Activated CD4-positive, alpha-beta memory T cell treated with anti-CD3 and anti-CD28 coated beads, Interleukin-2, amount 10 ng/mL, durations not matched to agents 7 days and 5 days (primary cell): ENCODE data around the gene NDUFC2. TPM values are rescaled to one million over a fixed set of nuclear protein-coding genes. Genes with fewer than 3 reads are reported as not detected.
A peak's percentile ranks its signal among the peaks of the same experiment; 100 is the strongest.
"Not testable (repeated sequence)": the region's sequence is repeated elsewhere in the genome, so short reads cannot be mapped to it uniquely, and the experiment has no call there.

ENCODE experiments used
- CTCF ChIA-PET: fragments of 350-600 bp; sonication (Branson Sonifier 250); formaldehyde crosslinking; loops from one replicate; lab custom pipeline; 2021; ENCODE audit warnings: antibody characterized with exemption, inconsistent platforms; lab: Charles Lee
- POLR2A ChIA-PET: fragments of 350-600 bp; sonication (Branson Sonifier 250); formaldehyde crosslinking; loops from one replicate; lab custom pipeline; 2021; ENCODE audit warnings: antibody characterized with exemption; lab: Charles Lee
- DNase-seq: peaks from one replicate; pipeline ENCODE4 v3.0.0-alpha.2; 2020
- H3K27ac Mint-ChIP-seq: one replicate; pipeline ENCODE4 v1.8.0; 2021; ENCODE audit warnings: mild to moderate bottlenecking, mixed read lengths
- H3K27me3 Mint-ChIP-seq: one replicate; pipeline ENCODE4 v1.8.0; 2021; ENCODE audit warnings: mixed read lengths
- H3K36me3 Mint-ChIP-seq: one replicate; pipeline ENCODE4 v1.8.0; 2021; ENCODE audit warnings: low read depth, mixed read lengths
- H3K4me1 Mint-ChIP-seq: one replicate; pipeline ENCODE4 v1.8.0; 2021; ENCODE audit warnings: mixed read lengths
- H3K4me3 Mint-ChIP-seq: one replicate; pipeline ENCODE4 v1.8.0; 2021; ENCODE audit warnings: mild to moderate bottlenecking, mixed read lengths
- H3K9me3 Mint-ChIP-seq: one replicate; pipeline ENCODE4 v1.8.0; 2021; ENCODE audit warnings: mixed read lengths
- total RNA-seq, 2 experiments: library from RNA; stranded (reverse); gene quantifications; one replicate each; pipeline ENCODE4 v1.2.3, GENCODE V29; 2021

NDUFC2 gene
- total RNA-seq, 2 experiments from 2014 or later = 204 to 210 TPM

DNA sequence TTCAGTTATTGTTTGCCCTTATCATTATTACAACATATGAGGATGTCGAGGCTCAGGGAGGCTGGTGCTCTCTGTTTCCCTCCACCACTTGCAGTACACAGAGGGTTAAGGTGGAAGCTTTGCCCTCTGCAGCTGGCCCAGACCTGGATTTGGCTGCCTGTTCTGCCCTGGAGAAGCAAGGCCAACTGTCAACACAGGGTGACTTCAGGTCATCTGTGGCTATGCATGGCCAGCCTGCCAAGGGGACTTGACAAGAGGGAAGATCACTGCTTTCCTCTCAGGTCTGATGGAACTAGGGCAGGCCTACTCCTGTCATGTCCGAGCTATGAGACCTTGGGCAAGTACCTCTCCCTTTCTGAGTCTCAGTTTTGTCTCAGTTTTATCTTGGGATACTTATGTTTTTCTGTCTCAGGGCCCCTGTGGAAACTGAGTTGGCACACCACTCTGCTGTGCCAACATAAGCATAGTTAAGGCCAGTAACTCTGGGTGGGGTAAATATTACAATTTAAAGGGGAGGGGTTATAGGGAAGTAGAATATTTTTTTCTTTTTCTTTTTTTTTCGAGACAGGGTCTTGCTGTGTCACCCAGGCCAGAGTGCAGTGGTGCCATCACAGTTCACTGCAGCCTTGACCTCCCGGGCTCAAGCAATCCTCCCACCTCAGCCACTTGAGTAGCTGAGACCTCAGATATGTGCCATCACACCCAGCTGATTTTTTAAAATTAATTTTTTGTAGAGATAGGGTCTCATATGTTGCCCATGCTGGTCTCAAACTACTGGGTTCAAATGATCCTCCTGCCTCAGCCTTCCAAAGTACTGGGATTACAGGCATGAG lies 18.4 kb downstream of the NDUFC2 start:
- no peak overlapping the region for H3K27ac Mint-ChIP-seq
- H3K36me3 Mint-ChIP-seq = peaks cover under 1% of the 10 kb centered on the region
- H3K27me3 Mint-ChIP-seq = no peaks in the 10 kb centered on the region
- H3K4me3 Mint-ChIP-seq = no peak overlapping the region
- no peaks in the 10 kb centered on the region for H3K4me1 Mint-ChIP-seq
- CTCF ChIA-PET = interaction anchor here (1.4 kb wide), 1 partner anchor 12 kb away, joined by 3 read pairs; no protein-coding TSS in a partner anchor
- no peak for DNase-seq
- no peaks in the 10 kb centered on the region for H3K9me3 Mint-ChIP-seq
- POLR2A ChIA-PET = interaction anchor here (0.6 to 1.2 kb wide), 2 partner anchors 19 to 383 kb away, joined by 3 read pairs; partner anchors contain the start of gene NDUFC2

DNA sequence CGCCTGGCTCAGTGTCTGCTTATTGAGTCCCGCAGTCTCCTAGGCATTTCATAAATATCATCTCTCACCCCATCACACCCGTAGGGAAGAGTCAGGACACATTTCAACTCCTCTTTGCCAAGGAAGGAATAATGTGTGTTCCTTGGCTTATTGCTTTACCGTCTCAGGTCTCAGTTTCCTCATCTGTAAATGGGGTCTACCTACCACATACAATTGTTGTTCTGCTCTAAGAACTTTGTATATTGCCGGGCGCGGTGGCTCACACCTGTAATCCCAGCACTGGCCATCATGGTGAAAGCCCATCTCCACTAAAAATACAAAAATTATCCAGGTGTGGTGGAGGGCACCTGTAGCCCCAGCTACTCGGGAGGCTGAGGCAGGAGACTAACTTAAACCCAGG lies 19.1 kb downstream of the NDUFC2 start:
- H3K4me3 Mint-ChIP-seq = no peak overlapping the region
- H3K27me3 Mint-ChIP-seq = no peaks in the 10 kb centered on the region
- H3K36me3 Mint-ChIP-seq = no peaks in the 10 kb centered on the region
- ChIA-PET CTCF (interaction anchor here (1.4 kb wide), 1 partner anchor 12 kb away, joined by 3 read pairs; no protein-coding TSS in a partner anchor), POLR2A (interaction anchor here (0.6 kb wide), 1 partner anchor 384 kb away, joined by 3 read pairs; no protein-coding TSS in a partner anchor)
- H3K4me1 Mint-ChIP-seq = no peaks in the 10 kb centered on the region
- no peak for DNase-seq
- H3K27ac Mint-ChIP-seq = no peak overlapping the region
- H3K9me3 Mint-ChIP-seq = no peaks in the 10 kb centered on the region

GRCh38 chr11:78059749-78060328 lies 19.8 kb downstream of the NDUFC2 start:
- H3K4me3 Mint-ChIP-seq, H3K27me3 Mint-ChIP-seq, H3K27ac Mint-ChIP-seq, DNase-seq, POLR2A ChIA-PET, CTCF ChIA-PET, H3K4me1 Mint-ChIP-seq, H3K36me3 Mint-ChIP-seq, H3K9me3 Mint-ChIP-seq: not testable (repeated sequence)

- H3K9me3 Mint-ChIP-seq = no peaks in the 10 kb centered on the region
- H3K4me1 Mint-ChIP-seq = no peaks in the 10 kb centered on the region
- ChIA-PET POLR2A (no interaction called here), CTCF (no interaction called here)
- H3K27me3 Mint-ChIP-seq = no peaks in the 10 kb centered on the region
- no peak for DNase-seq
- H3K4me3 Mint-ChIP-seq = no peak overlapping the region
- no peak overlapping the region for H3K27ac Mint-ChIP-seq
- H3K36me3 Mint-ChIP-seq = no peaks in the 10 kb centered on the region
These were observed 22.1 kb downstream of the NDUFC2 start for GRCh38 chr11:78057462-78058055.

DNA sequence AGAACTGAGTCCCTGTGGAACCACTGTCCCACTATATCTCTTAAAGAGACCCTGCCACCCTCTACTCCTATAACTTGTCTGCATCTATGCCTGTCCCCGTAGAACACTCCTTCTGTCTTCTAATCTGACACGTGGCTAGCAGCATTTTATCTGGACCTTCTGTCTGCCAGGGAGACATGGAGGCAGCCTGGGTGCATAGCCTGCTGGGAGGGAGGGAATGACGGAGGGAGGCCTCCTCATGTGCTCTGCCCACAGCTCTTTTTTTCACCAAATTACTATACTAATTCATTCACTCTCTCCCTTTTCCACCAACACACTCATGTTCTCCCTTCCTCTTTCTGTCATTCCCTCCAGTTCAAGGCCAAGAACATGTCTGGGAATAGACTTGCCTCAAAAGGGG lies 23.6 kb downstream of the NDUFC2 start:
- ChIA-PET POLR2A (no interaction called here), CTCF (no interaction called here)
- H3K27me3 Mint-ChIP-seq = no peaks in the 10 kb centered on the region

DNA sequence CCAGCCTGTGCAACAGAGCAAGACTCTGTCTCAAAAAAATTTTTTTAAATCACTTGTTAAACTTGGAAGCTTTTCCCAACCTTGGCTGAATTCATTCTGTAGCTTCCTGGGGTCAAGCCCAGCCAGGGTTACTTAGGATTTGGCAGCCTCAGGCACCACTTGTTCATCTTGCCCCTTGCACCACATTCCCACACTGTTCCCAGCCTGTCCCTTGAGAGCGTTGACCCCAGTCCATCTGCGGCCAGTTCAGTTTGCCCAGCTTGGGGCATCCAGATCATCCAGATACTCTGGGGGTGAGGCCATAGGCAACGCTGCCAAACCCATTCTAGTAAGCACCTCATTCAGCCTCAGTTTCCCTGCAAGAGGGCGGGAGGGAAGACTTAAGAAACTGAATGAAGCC lies 24.7 kb downstream of the NDUFC2 start:
- CTCF ChIA-PET = interaction anchor here (1.3 to 1.6 kb wide), 3 partner anchors 9 to 510 kb away, joined by 3 to 11 read pairs (median 4); no protein-coding TSS in a partner anchor
- H3K4me3 Mint-ChIP-seq = no peak overlapping the region
- POLR2A ChIA-PET = no interaction called here
- H3K36me3 Mint-ChIP-seq = no peaks in the 10 kb centered on the region
- no peaks in the 10 kb centered on the region for H3K9me3 Mint-ChIP-seq
- no peak overlapping the region for H3K27ac Mint-ChIP-seq
- DNase-seq = no peak
- no peaks in the 10 kb centered on the region for H3K27me3 Mint-ChIP-seq
- H3K4me1 Mint-ChIP-seq = peaks cover 11% of the 10 kb centered on the region

More for the DNA sequence above, 23.6 kb downstream of the NDUFC2 start:
- Mint-ChIP-seq H3K27ac (no peak overlapping the region), H3K4me1 (peaks cover 3% of the 10 kb centered on the region), H3K4me3 (no peak overlapping the region), H3K36me3 (no peaks in the 10 kb centered on the region), H3K9me3 (no peaks in the 10 kb centered on the region)
- no peak for DNase-seq

GRCh38 chr11:78050964-78051831 lies 28.5 kb downstream of the NDUFC2 start:
- Mint-ChIP-seq H3K36me3 (no peaks in the 10 kb centered on the region), H3K27ac (peak overlapping the region; percentile 18), H3K4me1 (peaks cover 15% of the 10 kb centered on the region), H3K4me3 (no peak overlapping the region), H3K27me3 (no peaks in the 10 kb centered on the region), H3K9me3 (no peaks in the 10 kb centered on the region)
- no peak for DNase-seq
- ChIA-PET CTCF (interaction anchor here (1.2 kb wide), 1 partner anchor 12 kb away, joined by 3 read pairs; no protein-coding TSS in a partner anchor), POLR2A (no interaction called here)

DNA sequence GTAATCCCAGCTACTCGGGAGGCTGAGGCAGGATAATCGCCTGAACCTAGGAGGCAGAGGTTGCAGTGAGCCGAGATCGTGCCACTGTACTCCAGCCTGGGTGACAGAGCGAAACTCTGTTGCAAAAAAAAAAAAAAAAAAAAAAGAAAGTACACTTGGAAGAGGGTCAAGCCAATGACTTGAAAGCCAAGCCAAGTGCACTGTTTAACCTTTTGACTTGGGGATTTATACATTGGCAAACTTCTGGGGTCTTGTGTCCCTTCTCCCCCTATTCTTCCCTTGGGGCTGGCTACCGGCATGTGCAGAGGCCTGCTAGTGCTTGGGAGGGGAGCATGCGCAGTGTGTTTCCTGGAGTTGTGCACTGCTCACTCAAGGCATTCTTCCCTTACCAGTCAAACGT lies 30.3 kb downstream of the NDUFC2 start:
- DNase-seq = no peak
- Mint-ChIP-seq H3K27ac (no peak overlapping the region), H3K27me3 (peaks cover 2% of the 10 kb centered on the region), H3K4me3 (no peak overlapping the region), H3K36me3 (no peaks in the 10 kb centered on the region), H3K9me3 (no peaks in the 10 kb centered on the region), H3K4me1 (peaks cover 22% of the 10 kb centered on the region)
- POLR2A ChIA-PET = no interaction called here
- CTCF ChIA-PET = interaction anchor here (0.7 to 1.3 kb wide), 3 partner anchors 12 to 64 kb away, joined by 3 to 4 read pairs (median 3); no protein-coding TSS in a partner anchor

- Mint-ChIP-seq H3K27me3 (peaks cover 4% of the 10 kb centered on the region), H3K4me3 (no peak overlapping the region), H3K4me1 (peaks cover 22% of the 10 kb centered on the region), H3K27ac (no peak overlapping the region), H3K9me3 (no peaks in the 10 kb centered on the region), H3K36me3 (no peaks in the 10 kb centered on the region)
- ChIA-PET CTCF (interaction anchor here (0.7 to 4.1 kb wide), 4 partner anchors 11 to 63 kb away, joined by 3 to 14 read pairs (median 4); no protein-coding TSS in a partner anchor), POLR2A (interaction anchor here (0.7 kb wide), 1 partner anchor 9 kb away, joined by 3 read pairs; no protein-coding TSS in a partner anchor)
- no peak for DNase-seq
These were observed 31.1 kb downstream of the NDUFC2 start for GRCh38 chr11:78048561-78048960.

GRCh38 chr11:78046486-78046854 lies 33.2 kb downstream of the NDUFC2 start:
- H3K9me3 Mint-ChIP-seq = no peaks in the 10 kb centered on the region
- ChIA-PET POLR2A (no interaction called here), CTCF (interaction anchor here (0.6 to 4.1 kb wide), 22 partner anchors 8 to 538 kb away, joined by 3 to 18 read pairs (median 4); partner anchors contain the start of genes INTS4 and NDUFC2)

GRCh38 chr11:78045851-78046485 lies 33.7 kb downstream of the NDUFC2 start:
- H3K27ac Mint-ChIP-seq = no peak overlapping the region

More at GRCh38 chr11:78046486-78046854, 33.2 kb downstream of the NDUFC2 start:
- H3K27me3 Mint-ChIP-seq = peaks cover 4% of the 10 kb centered on the region
- no peak overlapping the region for H3K4me3 Mint-ChIP-seq
- DNase-seq = no peak
- peaks cover 24% of the 10 kb centered on the region for H3K4me1 Mint-ChIP-seq
- H3K27ac Mint-ChIP-seq = no peak overlapping the region
- H3K36me3 Mint-ChIP-seq = no peaks in the 10 kb centered on the region

More at GRCh38 chr11:78045851-78046485, 33.7 kb downstream of the NDUFC2 start:
- ChIA-PET CTCF (interaction anchor here (0.6 to 4.1 kb wide), 28 partner anchors 8 to 539 kb away, joined by 3 to 18 read pairs (median 4); partner anchors contain the start of genes INTS4 and NDUFC2), POLR2A (no interaction called here)
- no peaks in the 10 kb centered on the region for H3K9me3 Mint-ChIP-seq
- no peaks in the 10 kb centered on the region for H3K36me3 Mint-ChIP-seq
- peaks cover 23% of the 10 kb centered on the region for H3K4me1 Mint-ChIP-seq
- H3K27me3 Mint-ChIP-seq = peaks cover 4% of the 10 kb centered on the region
- peak overlapping the region; percentile 14 for H3K4me3 Mint-ChIP-seq
- DNase-seq = peak; percentile 73
